OCI-LY1 (cell line): Measurements from ENCODE around the gene MCF2L.

Experiments
- H2AFZ ChIP-seq: fragments of 200-600 bp; sonication (generic), shearing (Covaris generic); 2 replicates; pipeline ENCODE4 v1.6.0; 2014; ENCODE audit warnings: antibody characterized with exemption, mild to moderate bottlenecking, low read length
- H3F3A ChIP-seq: fragments of 200-600 bp; sonication (generic), shearing (Covaris generic); 2 replicates; pipeline ENCODE4 v1.6.0; 2014; ENCODE audit warnings: mild to moderate bottlenecking, antibody characterized with exemption, low read length, moderate library complexity; ENCODE audit not compliant: insufficient read depth
- H3K27ac ChIP-seq: fragments of 200-600 bp; sonication (generic); 2 replicates; pipeline ENCODE4 v1.5.1; 2014; ENCODE audit warnings: low read length, mixed run types, mild to moderate bottlenecking, low read depth; ENCODE audit not compliant: poor library complexity, severe bottlenecking
- H3K27me3 ChIP-seq: fragments of 200-600 bp; sonication (generic); 2 replicates; pipeline ENCODE4 v1.6.0; 2014; ENCODE audit warnings: antibody characterized with exemption, mild to moderate bottlenecking, low read length, moderate library complexity; ENCODE audit not compliant: insufficient read depth
- H3K36me3 ChIP-seq: fragments of 200-600 bp; sonication (generic); 2 replicates; pipeline ENCODE4 v1.6.1; 2014; ENCODE audit warnings: mild to moderate bottlenecking, antibody characterized with exemption, low read length, moderate library complexity, mixed read lengths; ENCODE audit not compliant: insufficient read depth
- H3K4me1 ChIP-seq: fragments of 200-600 bp; sonication (generic); 2 replicates; pipeline ENCODE4 v1.5.1; 2014; ENCODE audit warnings: mild to moderate bottlenecking, low read length, moderate library complexity; ENCODE audit not compliant: insufficient read depth, severe bottlenecking
- H3K4me2 ChIP-seq: fragments of 200-600 bp; sonication (generic), shearing (Covaris generic); 2 replicates; pipeline ENCODE4 v1.6.1; 2014; ENCODE audit warnings: low read length
- H3K4me3 ChIP-seq: fragments of 200-600 bp; sonication (generic); 2 replicates; pipeline ENCODE4 v1.5.1; 2014; ENCODE audit warnings: low read length, low read depth, mild to moderate bottlenecking, mixed read lengths; ENCODE audit not compliant: poor library complexity, severe bottlenecking
- H3K79me2 ChIP-seq: fragments of 200-600 bp; shearing (Covaris generic); 2 replicates; pipeline ENCODE4 v1.6.1; 2016; ENCODE audit warnings: mixed run types, low read length, mixed read lengths; ENCODE audit not compliant: insufficient read depth
- H3K9ac ChIP-seq: fragments of 200-600 bp; sonication (generic), shearing (Covaris generic); 2 replicates; pipeline ENCODE4 v1.6.1; 2014; ENCODE audit warnings: mild to moderate bottlenecking, low read length, mixed read lengths
- H3K9me2 ChIP-seq: fragments of 200-600 bp; sonication (generic), shearing (Covaris generic); 2 replicates; pipeline ENCODE4 v1.6.1; 2014; ENCODE audit warnings: low read depth, mild to moderate bottlenecking, low read length, mixed read lengths
- H3K9me3 ChIP-seq: fragments of 200-600 bp; shearing (Covaris generic); 2 replicates; pipeline ENCODE4 v1.6.1; 2014; ENCODE audit warnings: low read length, mixed read lengths
- H4K20me1 ChIP-seq: fragments of 200-600 bp; sonication (generic), shearing (Covaris generic); 2 replicates; pipeline ENCODE4 v1.6.0; 2016; ENCODE audit warnings: mild to moderate bottlenecking, low read length; ENCODE audit not compliant: insufficient read depth
- CTCF ChIP-seq: fragments of 200-600 bp; sonication (generic), shearing (Covaris generic); IDR thresholded peaks from 2 replicates; pipeline ENCODE4 v1.5.1; 2017; ENCODE audit warnings: mild to moderate bottlenecking, antibody characterized with exemption, low read length, moderate library complexity, mixed read lengths
- EZH2 ChIP-seq: fragments of 200-600 bp; sonication (generic), shearing (Covaris generic); IDR thresholded peaks from 2 replicates; pipeline ENCODE4 v1.8.0; 2017; ENCODE audit warnings: borderline replicate concordance, mixed run types, mild to moderate bottlenecking, antibody characterized with exemption, low read length, moderate library complexity, mixed read lengths

The MCF2L gene

GRCh38 chr13:113112893-113113845 is 144.2 kb downstream of the MCF2L start:
- TF ChIP-seq EZH2, result no peak
- TF ChIP-seq CTCF, result no peak
- Histone ChIP-seq H3K27me3 (no peaks in the 10 kb centered on the region; the same call in 1 of the 2 replicates), H3K4me3 (no peak overlapping the region), H3K9ac (no peak overlapping the region), H3K27ac (no peak overlapping the region), H2AFZ (no peak overlapping the region), H3K79me2 (no peaks in the 10 kb centered on the region), H3K9me2 (no peaks in the 10 kb centered on the region), H3F3A (no peaks in the 10 kb centered on the region), H3K4me2 (no peak overlapping the region), H3K9me3 (no peaks in the 10 kb centered on the region), H3K36me3 (no peaks in the 10 kb centered on the region), H3K4me1 (no peaks in the 10 kb centered on the region), H4K20me1 (no peaks in the 10 kb centered on the region)

GRCh38 chr13:113113846-113114271 is 144.8 kb downstream of the MCF2L start:
- H3K9me3 ChIP-seq, result no peaks in the 10 kb centered on the region
- no peak overlapping the region for H2AFZ ChIP-seq
- H3K4me3 ChIP-seq, result no peak overlapping the region
- H3F3A ChIP-seq, result no peaks in the 10 kb centered on the region
- H3K79me2 ChIP-seq, result no peaks in the 10 kb centered on the region
- H3K4me1 ChIP-seq, result no peaks in the 10 kb centered on the region
- H3K27me3 ChIP-seq, result no peaks in the 10 kb centered on the region; the same call in 1 of the 2 replicates
- H3K9me2 ChIP-seq, result no peaks in the 10 kb centered on the region
- no peaks in the 10 kb centered on the region for H4K20me1 ChIP-seq
- H3K36me3 ChIP-seq, result no peaks in the 10 kb centered on the region
- H3K27ac ChIP-seq, result no peak overlapping the region
- TF ChIP-seq CTCF, result no peak
- no peak for TF ChIP-seq EZH2
- no peak overlapping the region for H3K4me2 ChIP-seq
- H3K9ac ChIP-seq, result no peak overlapping the region

GRCh38 chr13:113114511-113115362 is 145.7 kb downstream of the MCF2L start:
- H3K79me2 ChIP-seq, result no peaks in the 10 kb centered on the region
- H3K4me2 ChIP-seq, result no peak overlapping the region
- H3K9me3 ChIP-seq, result no peaks in the 10 kb centered on the region
- H3K9ac ChIP-seq, result no peak overlapping the region
- no peaks in the 10 kb centered on the region for H3K9me2 ChIP-seq
- peaks cover under 1% of the 10 kb centered on the region; the same call in 1 of the 2 replicates for H3K27me3 ChIP-seq
- no peaks in the 10 kb centered on the region for H4K20me1 ChIP-seq
- TF ChIP-seq CTCF (no peak), EZH2 (no peak)
- no peaks in the 10 kb centered on the region for H3K4me1 ChIP-seq
- H3K27ac ChIP-seq, result no peak overlapping the region
- no peak overlapping the region for H2AFZ ChIP-seq
- H3K36me3 ChIP-seq, result no peaks in the 10 kb centered on the region
- no peak overlapping the region for H3K4me3 ChIP-seq
- no peaks in the 10 kb centered on the region for H3F3A ChIP-seq
